Breast epithelium (tissue), 3 donors: Measurements from ENCODE around the gene TYROBP.

Experiments used
- CTCF ChIP-seq, 3 donors: fragments of 450-650 bp; IDR thresholded peaks; one replicate each; pipeline ENCODE4 v1.5.1; 2016 to 2017; ENCODE audit warnings: antibody characterized with exemption in 3 of 3, mild to moderate bottlenecking in 3 of 3, moderate library complexity in 3 of 3
- POLR2A ChIP-seq: fragments of 450-650 bp; IDR thresholded peaks from one replicate; pipeline ENCODE4 v1.6.1; 2016; ENCODE audit warnings: antibody characterized with exemption, mild to moderate bottlenecking, moderate library complexity

GRCh38 chr19:35928507-35928906 lies 20.4 kb upstream of the TYROBP start:
- TF ChIP-seq POLR2A (no peak), CTCF (IDR thresholded peaks at IDR 0.05) (no peak)
